Activated T-helper 2 cell treated with anti-CD3 and anti-CD28 coated beads, Interferon-gamma antibody, Interleukin-2, Interleukin-4, amounts not matched to agents 10 μg/mL and 5 μg/mL and 100 μg/mL, durations not matched to agents 14 hours and 24 hours and 36 hours (primary cell): ENCODE measurements around the gene ADAM19. TPM values are rescaled to one million over a fixed set of nuclear protein-coding genes. Genes with fewer than 3 reads are reported as not detected.
A peak's percentile ranks its signal among the peaks of the same experiment; 100 is the strongest.

Experiments used
- DNase-seq: peaks from one replicate; pipeline ENCODE4 v3.0.0; 2021; ENCODE audit warnings: low spot score
- H3K27ac Mint-ChIP-seq: one replicate; pipeline ENCODE4 v1.8.0; 2021; ENCODE audit warnings: mixed read lengths
- H3K27me3 Mint-ChIP-seq: one replicate; pipeline ENCODE4 v1.8.0; 2021; ENCODE audit warnings: low read depth, mixed read lengths
- H3K36me3 Mint-ChIP-seq: one replicate; pipeline ENCODE4 v1.8.0; 2021; ENCODE audit warnings: low read depth, mixed read lengths
- H3K4me1 Mint-ChIP-seq: one replicate; pipeline ENCODE4 v1.8.0; 2021; ENCODE audit warnings: low read depth, mixed read lengths
- H3K4me3 Mint-ChIP-seq: one replicate; pipeline ENCODE4 v1.8.0; 2021; ENCODE audit warnings: low read depth, mild to moderate bottlenecking, moderate library complexity, mixed read lengths
- H3K9me3 Mint-ChIP-seq: one replicate; pipeline ENCODE4 v1.8.0; 2021; ENCODE audit warnings: mixed read lengths
- intact Hi-C: fragments of 100-400 bp; cut with micrococcal nuclease; formaldehyde crosslinking; loops from one replicate; pipeline ENCODE4 v1.15.1; 2023
- total RNA-seq: library from RNA; stranded (reverse); gene quantifications from 2 replicates; pipeline ENCODE4 v1.2.3, GENCODE V29; 2022

The ADAM19 gene
- total RNA-seq, 1 donor from 2014 or later = 237 TPM

GRCh38 chr5:157566902-157567489, 8.6 kb downstream of the ADAM19 start:
- no peaks in the 10 kb centered on the region for H3K9me3 Mint-ChIP-seq
- H3K4me3 Mint-ChIP-seq = peak overlapping the region; percentile 18
- H3K4me1 Mint-ChIP-seq = peaks cover 75% of the 10 kb centered on the region
- H3K27ac Mint-ChIP-seq = no peak overlapping the region
- intact Hi-C loops = no loop called here
- H3K27me3 Mint-ChIP-seq = no peaks in the 10 kb centered on the region
- no peak for DNase-seq
- H3K36me3 Mint-ChIP-seq = peaks cover 92% of the 10 kb centered on the region

- peak overlapping the region; percentile 24 for H3K27ac Mint-ChIP-seq
Measured at GRCh38 chr5:157563929-157564716, 11.5 kb downstream of the ADAM19 start.

GRCh38 chr5:157563373-157563928, 12.1 kb downstream of the ADAM19 start:
- intact Hi-C loops = no loop called here
- Mint-ChIP-seq H3K4me3 (no peak overlapping the region), H3K27ac (peak overlapping the region; percentile 12), H3K9me3 (no peaks in the 10 kb centered on the region), H3K4me1 (peaks cover 67% of the 10 kb centered on the region), H3K36me3 (peaks cover 87% of the 10 kb centered on the region), H3K27me3 (no peaks in the 10 kb centered on the region)
- no peak for DNase-seq

More at GRCh38 chr5:157563929-157564716, 11.5 kb downstream of the ADAM19 start:
- intact Hi-C loops = no loop called here
- Mint-ChIP-seq H3K27me3 (no peaks in the 10 kb centered on the region), H3K36me3 (peaks cover 87% of the 10 kb centered on the region), H3K4me3 (no peak overlapping the region), H3K4me1 (peaks cover 66% of the 10 kb centered on the region), H3K9me3 (no peaks in the 10 kb centered on the region)
- no peak for DNase-seq

DNA sequence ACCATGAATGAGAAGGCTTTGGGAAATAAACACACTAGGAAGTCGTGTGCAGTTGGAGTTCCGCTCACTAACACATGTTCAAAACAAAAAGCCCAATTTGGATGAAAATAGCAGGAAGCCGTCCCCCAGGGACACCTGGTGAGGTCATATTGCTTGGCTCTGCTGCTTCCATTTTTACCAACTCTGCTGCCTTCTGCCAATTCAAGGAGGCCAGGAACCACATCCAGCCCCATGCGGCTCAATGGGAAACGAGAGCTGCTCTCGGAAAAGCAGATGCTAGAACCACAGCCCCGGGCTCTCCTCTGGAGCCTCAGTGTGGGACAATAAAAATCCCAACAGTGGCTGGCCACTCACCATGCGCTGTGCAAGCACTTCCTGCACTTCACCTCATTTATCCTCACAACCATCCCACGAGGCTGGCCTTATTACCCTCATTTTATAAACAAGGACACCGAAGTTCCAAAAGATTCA, 13.4 kb downstream of the ADAM19 start:
- Mint-ChIP-seq H3K27me3 (no peaks in the 10 kb centered on the region), H3K9me3 (no peaks in the 10 kb centered on the region), H3K27ac (no peak overlapping the region), H3K4me1 (peaks cover 72% of the 10 kb centered on the region), H3K4me3 (no peak overlapping the region), H3K36me3 (peaks cover 87% of the 10 kb centered on the region)
- DNase-seq = no peak
- intact Hi-C loops = no loop called here

- intact Hi-C loops = no loop called here
- Mint-ChIP-seq H3K36me3 (peaks cover 90% of the 10 kb centered on the region), H3K27ac (no peak overlapping the region), H3K9me3 (no peaks in the 10 kb centered on the region), H3K4me1 (peaks cover 72% of the 10 kb centered on the region), H3K27me3 (no peaks in the 10 kb centered on the region), H3K4me3 (no peak overlapping the region)
- no peak for DNase-seq
Measured at GRCh38 chr5:157561110-157561509, 14.5 kb downstream of the ADAM19 start.

DNA sequence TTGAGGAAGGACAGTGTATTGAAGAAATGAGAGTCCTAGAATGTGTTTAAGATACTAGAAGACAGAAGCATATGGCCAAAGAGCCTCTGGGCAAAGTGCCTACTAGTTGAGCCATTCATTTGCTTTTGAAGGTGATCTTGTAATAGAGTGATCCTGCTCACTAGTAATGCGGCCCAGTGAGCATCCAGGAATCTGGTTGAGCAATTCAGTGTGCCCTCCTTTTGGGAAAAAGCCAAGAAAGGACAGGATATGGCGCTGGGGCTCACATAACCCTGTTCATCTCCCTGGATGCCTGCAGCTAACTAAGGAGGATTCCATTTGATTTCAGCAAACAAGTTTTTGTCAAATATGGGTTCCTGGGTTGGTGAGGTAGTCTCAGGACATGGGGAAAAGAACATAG, 16.3 kb downstream of the ADAM19 start:
- intact Hi-C loops = no loop called here
- Mint-ChIP-seq H3K9me3 (no peaks in the 10 kb centered on the region), H3K27ac (no peak overlapping the region), H3K36me3 (peaks cover 94% of the 10 kb centered on the region), H3K4me1 (peaks cover 78% of the 10 kb centered on the region), H3K4me3 (no peak overlapping the region), H3K27me3 (no peaks in the 10 kb centered on the region)
- DNase-seq = no peak

GRCh38 chr5:157558681-157559080, 16.9 kb downstream of the ADAM19 start:
- Mint-ChIP-seq H3K27me3 (no peaks in the 10 kb centered on the region), H3K9me3 (no peaks in the 10 kb centered on the region), H3K36me3 (peaks cover 92% of the 10 kb centered on the region), H3K4me1 (peaks cover 75% of the 10 kb centered on the region), H3K27ac (no peak overlapping the region), H3K4me3 (no peak overlapping the region)
- DNase-seq = no peak
- intact Hi-C loops = no loop called here

DNA sequence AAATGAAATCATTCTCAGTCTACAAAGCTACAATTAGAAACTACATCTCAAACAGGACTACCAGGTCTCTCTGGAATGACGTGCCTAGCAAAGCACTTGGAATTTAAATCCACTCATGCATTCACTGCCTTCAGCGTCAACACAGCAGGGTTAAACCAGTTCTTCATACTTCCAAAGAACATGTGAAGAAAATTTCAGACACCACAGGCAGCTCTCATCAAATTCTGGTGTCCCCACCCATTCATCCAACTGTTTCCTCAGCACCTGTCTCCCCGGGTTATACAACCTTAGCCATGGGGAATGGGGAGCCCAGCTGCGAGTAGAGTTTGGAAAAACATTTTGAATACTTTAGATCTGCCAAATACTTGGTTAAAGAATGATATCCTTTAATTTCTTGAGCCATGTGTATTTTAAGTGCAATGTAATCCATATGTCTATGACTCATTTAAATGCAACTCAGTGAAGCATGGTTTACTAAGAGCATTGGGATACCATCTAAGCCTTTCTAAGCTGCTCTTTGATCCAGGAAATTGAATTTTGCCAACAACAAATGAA, 17.5 kb downstream of the ADAM19 start:
- H3K9me3 Mint-ChIP-seq = no peaks in the 10 kb centered on the region
- no peak overlapping the region for H3K27ac Mint-ChIP-seq
- peaks cover 71% of the 10 kb centered on the region for H3K4me1 Mint-ChIP-seq
- no peaks in the 10 kb centered on the region for H3K27me3 Mint-ChIP-seq
- no peak for DNase-seq
- no peak overlapping the region for H3K4me3 Mint-ChIP-seq
- intact Hi-C loops = no loop called here
- H3K36me3 Mint-ChIP-seq = peaks cover 91% of the 10 kb centered on the region

DNA sequence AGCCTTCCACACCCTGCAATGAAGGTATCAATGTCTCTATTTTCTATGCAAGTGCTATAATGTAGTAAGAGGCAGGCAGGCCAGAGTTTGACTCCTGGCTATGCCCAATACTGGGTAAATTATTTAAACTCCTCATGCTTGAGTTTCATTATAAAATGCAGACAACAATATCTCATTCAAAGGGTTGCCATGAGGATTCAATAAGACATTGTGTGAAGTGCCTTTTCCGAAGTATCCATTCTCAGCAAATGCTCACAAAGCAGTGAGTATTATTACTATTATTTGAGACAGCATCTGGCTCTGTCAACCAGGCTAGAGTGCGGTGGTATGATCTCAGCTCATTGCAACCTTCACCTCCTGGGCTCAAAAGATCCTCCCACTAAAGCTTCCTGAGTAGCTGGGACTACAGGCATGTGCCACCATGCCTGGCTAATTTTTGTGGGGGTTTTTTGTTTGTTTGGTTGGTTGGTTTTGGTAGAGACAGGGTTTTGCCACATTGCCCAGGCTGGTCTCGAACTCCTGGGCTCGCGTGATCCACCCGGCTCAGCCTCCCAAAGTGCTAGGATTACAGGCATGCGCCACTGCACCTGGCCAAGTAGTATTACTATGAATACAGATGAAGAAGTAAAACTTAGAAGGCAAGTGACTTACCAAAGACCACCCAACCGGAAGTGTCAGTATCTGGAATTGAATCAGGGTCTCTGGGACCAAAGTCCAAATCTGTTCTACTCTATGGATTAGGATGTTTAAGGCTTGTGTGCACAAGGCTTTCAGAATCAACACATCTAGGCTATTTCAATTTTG, 18.8 kb downstream of the ADAM19 start:
- intact Hi-C loops = no loop called here
- H3K36me3 Mint-ChIP-seq = peaks cover 91% of the 10 kb centered on the region
- no peak overlapping the region for H3K4me3 Mint-ChIP-seq
- H3K9me3 Mint-ChIP-seq = peaks cover 4% of the 10 kb centered on the region
- H3K27me3 Mint-ChIP-seq = no peaks in the 10 kb centered on the region
- DNase-seq = no peak
- H3K4me1 Mint-ChIP-seq = peaks cover 66% of the 10 kb centered on the region
- no peak overlapping the region for H3K27ac Mint-ChIP-seq

DNA sequence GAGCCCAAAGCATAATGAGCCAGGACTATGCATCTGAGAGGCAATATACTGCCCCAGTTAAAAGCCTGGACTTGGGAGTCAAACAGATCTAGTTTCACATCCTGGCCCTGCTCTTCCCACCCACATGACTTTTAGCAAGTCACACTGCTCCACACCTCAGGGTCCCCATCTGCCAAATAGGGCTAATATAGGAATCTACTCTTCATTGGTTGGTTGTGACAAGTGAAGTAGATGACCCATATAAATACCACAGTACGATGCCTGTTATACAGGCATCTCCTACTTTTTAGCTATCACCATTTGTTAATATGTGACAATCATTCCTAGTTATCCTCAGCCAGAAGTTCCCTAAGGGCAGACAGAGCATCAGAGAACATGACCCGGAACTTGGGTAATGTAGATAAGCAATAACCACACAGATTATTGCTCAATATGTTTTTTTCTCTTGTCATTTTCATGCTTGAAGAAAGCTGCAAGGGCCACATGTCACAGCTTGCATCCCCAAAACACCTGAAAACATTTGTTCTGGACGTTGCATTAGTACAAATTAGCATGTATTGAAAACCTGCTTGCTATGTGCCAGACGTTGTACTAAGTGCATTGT, 20.4 kb downstream of the ADAM19 start:
- Mint-ChIP-seq H3K27ac (peak overlapping the region; percentile 70), H3K36me3 (peaks cover 93% of the 10 kb centered on the region), H3K4me1 (peaks cover 66% of the 10 kb centered on the region), H3K9me3 (peaks cover 4% of the 10 kb centered on the region), H3K4me3 (no peak overlapping the region), H3K27me3 (no peaks in the 10 kb centered on the region)
- intact Hi-C loops = no loop called here
- DNase-seq = no peak

- Mint-ChIP-seq H3K36me3 (peaks cover 95% of the 10 kb centered on the region), H3K4me1 (peaks cover 72% of the 10 kb centered on the region)
- intact Hi-C loops = no loop called here
Measured at GRCh38 chr5:157554179-157555036, 21.2 kb downstream of the ADAM19 start.

More at GRCh38 chr5:157554179-157555036, 21.2 kb downstream of the ADAM19 start:
- Mint-ChIP-seq H3K9me3 (peaks cover 4% of the 10 kb centered on the region), H3K27me3 (no peaks in the 10 kb centered on the region), H3K4me3 (no peak overlapping the region), H3K27ac (peak overlapping the region; percentile 70)
- no peak for DNase-seq
